Measurements from ENCODE around the gene GALNT18.

DNA sequence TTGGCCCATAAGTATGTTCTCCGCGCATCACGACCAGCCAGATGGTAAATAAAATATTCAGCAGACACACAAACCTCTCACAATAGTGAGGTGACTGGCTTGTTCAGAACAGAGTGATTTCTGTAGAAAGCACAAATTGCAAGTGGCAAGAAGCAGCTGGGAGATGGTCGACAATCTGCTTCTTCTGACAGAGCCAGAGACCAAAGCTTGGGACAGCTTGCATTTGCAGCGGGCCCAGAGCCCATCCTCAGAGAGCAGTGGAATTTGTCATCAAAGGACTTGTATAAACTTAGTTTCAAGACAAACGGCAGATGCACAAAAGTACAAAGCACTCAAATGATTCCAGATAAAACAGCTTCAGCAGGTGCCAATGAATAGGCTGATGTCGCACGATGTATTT is 7.6 kb upstream of the GALNT18 start:
- TF ChIP-seq, protein P1, sequence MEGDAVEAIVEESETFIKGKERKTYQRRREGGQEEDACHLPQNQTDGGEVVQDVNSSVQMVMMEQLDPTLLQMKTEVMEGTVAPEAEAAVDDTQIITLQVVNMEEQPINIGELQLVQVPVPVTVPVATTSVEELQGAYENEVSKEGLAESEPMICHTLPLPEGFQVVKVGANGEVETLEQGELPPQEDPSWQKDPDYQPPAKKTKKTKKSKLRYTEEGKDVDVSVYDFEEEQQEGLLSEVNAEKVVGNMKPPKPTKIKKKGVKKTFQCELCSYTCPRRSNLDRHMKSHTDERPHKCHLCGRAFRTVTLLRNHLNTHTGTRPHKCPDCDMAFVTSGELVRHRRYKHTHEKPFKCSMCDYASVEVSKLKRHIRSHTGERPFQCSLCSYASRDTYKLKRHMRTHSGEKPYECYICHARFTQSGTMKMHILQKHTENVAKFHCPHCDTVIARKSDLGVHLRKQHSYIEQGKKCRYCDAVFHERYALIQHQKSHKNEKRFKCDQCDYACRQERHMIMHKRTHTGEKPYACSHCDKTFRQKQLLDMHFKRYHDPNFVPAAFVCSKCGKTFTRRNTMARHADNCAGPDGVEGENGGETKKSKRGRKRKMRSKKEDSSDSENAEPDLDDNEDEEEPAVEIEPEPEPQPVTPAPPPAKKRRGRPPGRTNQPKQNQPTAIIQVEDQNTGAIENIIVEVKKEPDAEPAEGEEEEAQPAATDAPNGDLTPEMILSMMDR (conservative IDR thresholded peaks at IDR 0.05), result no peak
- TF ChIP-seq EZH2 (IDR thresholded peaks at IDR 0.05; ENCODE audit: low read depth), result no peak
